Breast epithelium (tissue), 3 donors: ENCODE measurements around the gene USP2.

Experiments
- CTCF ChIP-seq, 3 donors: fragments of 450-650 bp; IDR thresholded peaks; one replicate each; pipeline ENCODE4 v1.5.1; 2016 to 2017; ENCODE audit warnings: antibody characterized with exemption in 3 of 3, mild to moderate bottlenecking in 3 of 3, moderate library complexity in 3 of 3
- POLR2A ChIP-seq: fragments of 450-650 bp; IDR thresholded peaks from one replicate; pipeline ENCODE4 v1.6.1; 2016; ENCODE audit warnings: antibody characterized with exemption, mild to moderate bottlenecking, moderate library complexity
- POLR2AphosphoS5 ChIP-seq, 3 donors: sonication (generic); formaldehyde crosslinking; IDR thresholded peaks; one replicate each; pipeline ENCODE4 v1.6.1; 2017; ENCODE audit warnings: antibody characterized with exemption in 3 of 3

- TF ChIP-seq POLR2AphosphoS5 (IDR thresholded peaks at IDR 0.05) (peak in 1 of 3 donors; percentile 4), CTCF (IDR thresholded peaks at IDR 0.05) (no peak), POLR2A (no peak)
Measured at GRCh38 chr11:119316016-119316728, 65.3 kb downstream of the USP2 start.
